HepG2 (cell line): ENCODE results near the gene CHPF. TPM values are rescaled to one million over a fixed set of nuclear protein-coding genes. Genes with fewer than 3 reads are reported as not detected.

ENCODE experiments used
- CBX2 ChIP-seq, 2 experiments: fragments of 200-600 bp in 1 of 2; sonication (generic); formaldehyde crosslinking in 1 of 2; IDR thresholded peaks; 2 replicates each; pipeline versions ENCODE4 v1.7.0 to v1.8.1; 2018 to 2022; ENCODE audit warnings: low read depth in 2 of 2, low read length in 1 of 2, mild to moderate bottlenecking in 1 of 2, missing genetic modification reagents in 1 of 2
- DPF2 ChIP-seq: sonication (generic); formaldehyde crosslinking; IDR thresholded peaks from 2 replicates; pipeline ENCODE4 v1.4.0; 2020; ENCODE audit warnings: mild to moderate bottlenecking, low read depth, missing genetic modification reagents, borderline replicate concordance
- KDM2A ChIP-seq: sonication (generic); formaldehyde crosslinking; IDR thresholded peaks from 2 replicates; pipeline ENCODE4 v1.4.0; 2020; ENCODE audit warnings: low read depth, missing genetic modification reagents, borderline replicate concordance
- REL ChIP-seq: sonication (generic); formaldehyde crosslinking; conservative IDR thresholded peaks from 2 replicates; pipeline ENCODE4 v1.8.0; 2022; ENCODE audit warnings: mild to moderate bottlenecking, missing genetic modification reagents, moderate library complexity
- RORA ChIP-seq: sonication (generic); formaldehyde crosslinking; IDR thresholded peaks from 2 replicates; pipeline ENCODE4 v1.5.0; 2020; ENCODE audit warnings: mild to moderate bottlenecking, missing genetic modification reagents, moderate library complexity
- TP53 ChIP-seq: sonication (generic); formaldehyde crosslinking; conservative IDR thresholded peaks from 2 replicates; pipeline ENCODE4 v1.4.0; 2020; ENCODE audit warnings: missing genetic modification reagents
- ZBTB20 ChIP-seq: sonication (generic); formaldehyde crosslinking; IDR thresholded peaks from 2 replicates; pipeline ENCODE4 v1.8.1; 2023; ENCODE audit warnings: missing genetic modification reagents, low read depth, mild to moderate bottlenecking, borderline replicate concordance
- ZNF230 ChIP-seq: sonication (generic); formaldehyde crosslinking; IDR thresholded peaks from 2 replicates; pipeline ENCODE4 v1.4.0; 2020; ENCODE audit warnings: mild to moderate bottlenecking, missing genetic modification reagents
- ZNF605 ChIP-seq: sonication (generic); formaldehyde crosslinking; IDR thresholded peaks from 2 replicates; pipeline ENCODE4 v1.8.0; 2022; ENCODE audit warnings: mild to moderate bottlenecking, missing genetic modification reagents
- polyA plus RNA-seq, 8 experiments: library from polyadenylated mRNA; depleted of rRNA in 3 of 8; stranded (reverse) in 7 of 8; unstranded in 1 of 8; fragments of >200 nt; fragmentation: Illumina TruSeq in 4 of 8; extraction: Trizol in 4 of 8; gene quantifications; 2 replicates each; pipeline versions ENCODE4 v1.2.1 to v1.2.3, GENCODE V29; 2011 to 2016; ENCODE audit warnings: low read depth in 4 of 8, missing spikeins in 1 of 8, mixed read lengths in 1 of 8; ENCODE audit not compliant: insufficient read depth in 1 of 8
- total RNA-seq, 5 experiments: library from RNA; depleted of rRNA; stranded (reverse); fragments of >200 nt; fragmentation: Illumina TruSeq; extraction: Trizol; gene quantifications; 2 replicates each; pipeline ENCODE4 v1.2.3, GENCODE V29; 2016; ENCODE audit warnings: low read depth in 1 of 5
- TF ChIP-seq, protein P1 (sequence below): sonication (generic); formaldehyde crosslinking; IDR thresholded peaks from one replicate; pipeline ENCODE4 v1.5.1; 2020; ENCODE audit warnings: mild to moderate bottlenecking, missing genetic modification reagents; ENCODE audit errors: not compliant biosample characterization
- TF ChIP-seq, protein P2 (sequence below): sonication (generic); formaldehyde crosslinking; conservative IDR thresholded peaks from 2 replicates; pipeline ENCODE4 v1.4.0; 2020; ENCODE audit warnings: missing genetic modification reagents
- TF ChIP-seq, protein P3 (sequence below): sonication (generic); formaldehyde crosslinking; IDR thresholded peaks from 2 replicates; pipeline ENCODE4 v1.8.0; 2022; ENCODE audit warnings: mild to moderate bottlenecking, missing genetic modification reagents, borderline replicate concordance

The CHPF gene
- total and polyA plus RNA-seq, 2 of the 13 experiments (the other 11 are each of a cell fraction or from before 2014, with no cell fraction given), result 79.6 to 111 TPM

DNA sequence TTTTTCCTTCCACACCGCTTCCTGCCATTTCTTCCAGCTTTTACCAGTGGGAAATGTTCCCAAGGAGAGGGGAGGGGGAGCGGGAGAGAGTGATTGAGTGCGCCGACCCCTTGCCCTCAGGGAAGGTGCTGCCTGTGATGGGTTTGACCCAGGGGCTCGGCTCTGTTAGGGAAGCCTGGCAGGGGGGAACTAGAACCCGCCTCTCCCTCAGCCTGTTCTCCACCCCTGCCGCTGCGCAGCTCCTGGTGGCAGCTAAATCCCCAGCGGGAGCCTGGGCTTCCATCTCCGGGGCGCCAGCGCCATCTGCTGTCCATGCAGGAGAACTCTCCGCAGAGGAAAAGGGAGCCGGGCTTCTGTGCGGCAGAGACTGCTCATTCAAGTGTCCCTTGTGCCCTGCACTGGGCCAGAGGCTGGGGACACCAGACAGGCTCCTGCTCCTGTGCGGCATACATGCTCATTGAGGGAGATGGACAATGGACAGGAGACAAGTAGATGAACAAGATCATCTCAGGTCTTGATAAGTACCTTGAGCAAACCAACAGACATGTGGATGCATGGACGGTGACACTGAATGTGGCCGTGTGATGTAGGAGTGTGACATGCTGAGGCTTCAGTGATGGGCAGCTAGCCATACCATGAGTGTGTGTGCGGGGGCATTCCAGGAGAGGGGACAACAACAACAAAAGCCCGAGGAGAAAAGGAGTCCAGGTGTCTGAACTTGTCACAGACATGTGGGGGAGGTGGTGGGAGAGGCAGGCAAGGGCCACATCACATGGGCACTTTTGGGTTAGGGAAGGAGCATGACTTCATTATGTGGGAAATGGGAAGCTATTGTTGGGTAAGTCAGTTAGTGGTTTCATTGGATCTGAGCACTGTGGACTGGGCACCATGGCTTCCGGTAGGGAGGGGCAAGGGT, 13.3 kb downstream of the CHPF start (continued):
- TF ChIP-seq, protein P1, sequence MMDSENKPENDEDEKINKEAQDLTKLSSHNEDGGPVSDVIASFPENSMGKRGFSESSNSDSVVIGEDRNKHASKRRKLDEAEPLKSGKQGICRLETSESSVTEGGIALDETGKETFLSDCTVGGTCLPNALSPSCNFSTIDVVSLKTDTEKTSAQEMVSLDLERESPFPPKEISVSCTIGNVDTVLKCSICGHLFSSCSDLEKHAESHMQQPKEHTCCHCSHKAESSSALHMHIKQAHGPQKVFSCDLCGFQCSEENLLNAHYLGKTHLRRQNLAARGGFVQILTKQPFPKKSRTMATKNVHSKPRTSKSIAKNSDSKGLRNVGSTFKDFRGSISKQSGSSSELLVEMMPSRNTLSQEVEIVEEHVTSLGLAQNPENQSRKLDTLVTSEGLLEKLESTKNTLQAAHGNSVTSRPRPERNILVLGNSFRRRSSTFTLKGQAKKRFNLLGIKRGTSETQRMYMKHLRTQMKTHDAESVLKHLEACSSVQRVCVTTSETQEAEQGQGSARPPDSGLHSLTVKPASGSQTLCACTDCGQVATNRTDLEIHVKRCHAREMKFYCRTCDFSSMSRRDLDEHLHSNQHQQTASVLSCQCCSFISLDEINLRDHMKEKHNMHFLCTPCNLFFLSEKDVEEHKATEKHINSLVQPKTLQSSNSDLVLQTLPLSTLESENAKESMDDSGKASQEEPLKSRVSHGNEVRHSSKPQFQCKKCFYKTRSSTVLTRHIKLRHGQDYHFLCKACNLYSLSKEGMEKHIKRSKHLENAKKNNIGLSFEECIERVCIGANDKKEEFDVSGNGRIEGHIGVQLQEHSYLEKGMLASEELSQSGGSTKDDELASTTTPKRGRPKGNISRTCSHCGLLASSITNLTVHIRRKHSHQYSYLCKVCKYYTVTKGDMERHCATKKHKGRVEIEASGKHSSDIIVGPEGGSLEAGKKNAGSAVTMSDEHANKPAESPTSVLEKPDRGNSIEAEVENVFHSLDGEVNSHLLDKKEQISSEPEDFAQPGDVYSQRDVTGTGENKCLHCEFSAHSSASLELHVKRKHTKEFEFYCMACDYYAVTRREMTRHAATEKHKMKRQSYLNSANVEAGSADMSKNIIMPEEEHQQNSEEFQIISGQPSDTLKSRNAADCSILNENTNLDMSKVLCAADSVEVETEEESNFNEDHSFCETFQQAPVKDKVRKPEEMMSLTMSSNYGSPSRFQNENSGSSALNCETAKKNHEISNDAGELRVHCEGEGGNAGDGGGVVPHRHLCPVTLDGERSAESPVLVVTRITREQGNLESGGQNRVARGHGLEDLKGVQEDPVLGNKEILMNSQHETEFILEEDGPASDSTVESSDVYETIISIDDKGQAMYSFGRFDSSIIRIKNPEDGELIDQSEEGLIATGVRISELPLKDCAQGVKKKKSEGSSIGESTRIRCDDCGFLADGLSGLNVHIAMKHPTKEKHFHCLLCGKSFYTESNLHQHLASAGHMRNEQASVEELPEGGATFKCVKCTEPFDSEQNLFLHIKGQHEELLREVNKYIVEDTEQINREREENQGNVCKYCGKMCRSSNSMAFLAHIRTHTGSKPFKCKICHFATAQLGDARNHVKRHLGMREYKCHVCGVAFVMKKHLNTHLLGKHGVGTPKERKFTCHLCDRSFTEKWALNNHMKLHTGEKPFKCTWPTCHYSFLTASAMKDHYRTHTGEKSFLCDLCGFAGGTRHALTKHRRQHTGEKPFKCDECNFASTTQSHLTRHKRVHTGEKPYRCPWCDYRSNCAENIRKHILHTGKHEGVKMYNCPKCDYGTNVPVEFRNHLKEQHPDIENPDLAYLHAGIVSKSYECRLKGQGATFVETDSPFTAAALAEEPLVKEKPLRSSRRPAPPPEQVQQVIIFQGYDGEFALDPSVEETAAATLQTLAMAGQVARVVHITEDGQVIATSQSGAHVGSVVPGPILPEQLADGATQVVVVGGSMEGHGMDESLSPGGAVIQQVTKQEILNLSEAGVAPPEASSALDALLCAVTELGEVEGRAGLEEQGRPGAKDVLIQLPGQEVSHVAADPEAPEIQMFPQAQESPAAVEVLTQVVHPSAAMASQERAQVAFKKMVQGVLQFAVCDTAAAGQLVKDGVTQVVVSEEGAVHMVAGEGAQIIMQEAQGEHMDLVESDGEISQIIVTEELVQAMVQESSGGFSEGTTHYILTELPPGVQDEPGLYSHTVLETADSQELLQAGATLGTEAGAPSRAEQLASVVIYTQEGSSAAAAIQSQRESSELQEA (CRISPR knock-in tag), result no peak
- peak; percentile 90 for TF ChIP-seq KDM2A
- no peak for TF ChIP-seq DPF2 (CRISPR knock-in tag)
- TF ChIP-seq, protein P2, sequence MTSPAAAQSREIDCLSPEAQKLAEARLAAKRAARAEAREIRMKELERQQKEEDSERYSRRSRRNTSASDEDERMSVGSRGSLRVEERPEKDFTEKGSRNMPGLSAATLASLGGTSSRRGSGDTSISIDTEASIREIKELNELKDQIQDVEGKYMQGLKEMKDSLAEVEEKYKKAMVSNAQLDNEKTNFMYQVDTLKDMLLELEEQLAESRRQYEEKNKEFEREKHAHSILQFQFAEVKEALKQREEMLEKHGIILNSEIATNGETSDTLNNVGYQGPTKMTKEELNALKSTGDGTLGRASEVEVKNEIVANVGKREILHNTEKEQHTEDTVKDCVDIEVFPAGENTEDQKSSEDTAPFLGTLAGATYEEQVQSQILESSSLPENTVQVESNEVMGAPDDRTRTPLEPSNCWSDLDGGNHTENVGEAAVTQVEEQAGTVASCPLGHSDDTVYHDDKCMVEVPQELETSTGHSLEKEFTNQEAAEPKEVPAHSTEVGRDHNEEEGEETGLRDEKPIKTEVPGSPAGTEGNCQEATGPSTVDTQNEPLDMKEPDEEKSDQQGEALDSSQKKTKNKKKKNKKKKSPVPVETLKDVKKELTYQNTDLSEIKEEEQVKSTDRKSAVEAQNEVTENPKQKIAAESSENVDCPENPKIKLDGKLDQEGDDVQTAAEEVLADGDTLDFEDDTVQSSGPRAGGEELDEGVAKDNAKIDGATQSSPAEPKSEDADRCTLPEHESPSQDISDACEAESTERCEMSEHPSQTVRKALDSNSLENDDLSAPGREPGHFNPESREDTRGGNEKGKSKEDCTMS (CRISPR knock-in tag), result no peak
- peak; percentile 89; the same call in 1 of the 2 replicates for TF ChIP-seq ZNF230 (CRISPR knock-in tag)
- TF ChIP-seq RORA (CRISPR knock-in tag), result no peak
- TF ChIP-seq ZNF605 (CRISPR knock-in tag), result peak; percentile 82; the same call in 1 of the 2 replicates
- TF ChIP-seq CBX2 (IDR thresholded peaks at IDR 0.05; ENCODE audit: low read depth, low read length), result no peak
- no peak for TF ChIP-seq CBX2 (CRISPR knock-in tag; IDR thresholded peaks at IDR 0.05; ENCODE audit: low read depth)
- TF ChIP-seq REL (CRISPR knock-in tag), result no peak
- TF ChIP-seq, protein P3, sequence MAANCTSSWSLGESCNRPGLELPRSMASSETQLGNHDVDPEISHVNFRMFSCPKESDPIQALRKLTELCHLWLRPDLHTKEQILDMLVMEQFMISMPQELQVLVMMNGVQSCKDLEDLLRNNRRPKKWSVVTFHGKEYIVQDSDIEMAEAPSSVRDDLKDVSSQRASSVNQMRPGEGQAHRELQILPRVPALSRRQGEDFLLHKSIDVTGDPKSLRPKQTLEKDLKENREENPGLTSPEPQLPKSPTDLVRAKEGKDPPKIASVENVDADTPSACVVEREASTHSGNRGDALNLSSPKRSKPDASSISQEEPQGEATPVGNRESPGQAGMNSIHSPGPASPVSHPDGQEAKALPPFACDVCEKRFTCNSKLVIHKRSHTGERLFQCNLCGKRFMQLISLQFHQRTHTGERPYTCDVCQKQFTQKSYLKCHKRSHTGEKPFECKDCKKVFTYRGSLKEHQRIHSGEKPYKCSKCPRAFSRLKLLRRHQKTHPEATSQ (CRISPR knock-in tag), result no peak
- no peak for TF ChIP-seq TP53 (CRISPR knock-in tag)
- no peak for TF ChIP-seq ZBTB20 (CRISPR knock-in tag)
